Activated naive CD4-positive, alpha-beta T cell treated with anti-CD3 and anti-CD28 coated beads, Interleukin-2, amount 10 ng/mL, durations not matched to agents 7 days and 5 days (primary cell): Measurements from ENCODE around the gene NSD2.

Experiments
- CTCF ChIA-PET: fragments of 350-600 bp; sonication (Branson Sonifier 250); formaldehyde crosslinking; loops from one replicate; lab custom pipeline; 2021; ENCODE audit warnings: antibody characterized with exemption; lab: Charles Lee
- DNase-seq: peaks from one replicate; pipeline ENCODE4 v3.0.0-alpha.2; 2020
- H3K27ac Mint-ChIP-seq: one replicate; pipeline ENCODE4 v1.8.0; 2021; ENCODE audit warnings: mild to moderate bottlenecking, moderate library complexity, mixed read lengths
- H3K27me3 Mint-ChIP-seq: one replicate; pipeline ENCODE4 v1.8.0; 2021; ENCODE audit warnings: mild to moderate bottlenecking, mixed read lengths
- H3K36me3 Mint-ChIP-seq: one replicate; pipeline ENCODE4 v1.8.0; 2021; ENCODE audit warnings: mixed read lengths
- H3K4me1 Mint-ChIP-seq: one replicate; pipeline ENCODE4 v1.8.0; 2021; ENCODE audit warnings: mixed read lengths
- H3K4me3 Mint-ChIP-seq: one replicate; pipeline ENCODE4 v1.8.0; 2021; ENCODE audit warnings: mild to moderate bottlenecking, moderate library complexity, mixed read lengths
- H3K9me3 Mint-ChIP-seq: one replicate; pipeline ENCODE4 v1.8.0; 2021; ENCODE audit warnings: mixed read lengths

The NSD2 gene

DNA sequence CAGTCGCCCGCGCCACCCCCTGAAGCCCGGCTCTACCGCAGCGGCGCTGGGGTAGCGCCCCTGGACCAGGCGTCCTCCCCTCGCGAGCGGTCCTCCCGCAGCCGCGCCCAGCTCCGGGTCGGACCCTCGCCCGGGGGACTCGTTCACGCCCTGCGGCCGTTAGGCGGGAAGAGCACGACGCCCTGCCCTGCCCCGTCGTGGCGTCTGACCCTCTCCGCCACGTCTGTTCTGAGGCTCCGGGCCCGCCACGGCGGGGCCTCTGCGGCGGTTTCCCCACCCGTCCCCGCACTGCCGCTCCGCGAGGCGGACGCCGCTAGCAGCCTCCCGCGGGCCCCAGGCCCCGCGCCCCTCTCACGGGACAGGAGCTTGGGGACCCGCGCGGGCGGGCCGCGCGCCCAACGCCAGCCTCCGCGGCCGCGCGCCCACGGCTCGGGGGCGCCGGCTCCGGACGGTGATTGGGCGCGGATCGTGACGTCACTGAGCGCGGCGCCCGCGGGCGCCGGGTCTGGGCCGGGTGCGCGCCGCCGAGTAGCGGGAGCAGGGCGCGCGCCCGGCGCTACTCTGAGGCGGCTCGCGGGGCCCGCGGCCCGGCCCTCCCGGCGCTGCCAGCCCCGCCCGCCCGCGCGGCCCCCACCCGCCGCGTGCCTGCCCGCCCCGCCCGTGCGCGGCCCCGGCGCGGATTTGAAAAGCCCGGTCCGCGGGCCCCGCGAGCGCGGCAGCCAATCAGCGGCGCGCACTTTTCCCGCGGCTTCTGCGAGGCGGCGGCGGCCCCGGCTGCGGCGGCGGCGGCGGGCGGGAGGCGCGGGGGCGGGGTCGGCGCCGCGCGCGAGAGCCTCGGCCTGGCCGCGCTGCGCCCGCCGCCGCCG lies at the start of gene NSD2:
TSS of gene NSD2 (plus strand) at position 816 of the 866 bp plus-strand sequence. CDS start 29,262 bp downstream, outside the sequence.
- H3K27me3 Mint-ChIP-seq, result peaks cover 11% of the 10 kb centered on the region
- H3K9me3 Mint-ChIP-seq, result no peaks in the 10 kb centered on the region
- H3K36me3 Mint-ChIP-seq, result peaks cover 16% of the 10 kb centered on the region
- H3K4me1 Mint-ChIP-seq, result peaks cover 44% of the 10 kb centered on the region
- peak within 1 kb of the TSS; percentile 97 for H3K4me3 Mint-ChIP-seq
- CTCF ChIA-PET, result interaction anchor here (1.6 kb wide), 1 partner anchor 9 kb away, joined by 3 read pairs; no protein-coding TSS in a partner anchor
- peak; percentile 91 for DNase-seq
- H3K27ac Mint-ChIP-seq, result peak within 1 kb of the TSS; percentile 97

GRCh38 chr4:1821679-1822567 lies 49.3 kb upstream of the NSD2 start:
- no peaks in the 10 kb centered on the region for H3K9me3 Mint-ChIP-seq
- H3K4me3 Mint-ChIP-seq, result no peak overlapping the region
- no peaks in the 10 kb centered on the region for H3K4me1 Mint-ChIP-seq
- H3K27ac Mint-ChIP-seq, result no peak overlapping the region
- no peak for DNase-seq
- H3K27me3 Mint-ChIP-seq, result no peaks in the 10 kb centered on the region
- peaks cover 37% of the 10 kb centered on the region for H3K36me3 Mint-ChIP-seq
- CTCF ChIA-PET, result no interaction called here

- no peak overlapping the region for H3K27ac Mint-ChIP-seq
- no peak for DNase-seq
- H3K4me1 Mint-ChIP-seq, result no peaks in the 10 kb centered on the region
- no peaks in the 10 kb centered on the region for H3K9me3 Mint-ChIP-seq
- peaks cover 35% of the 10 kb centered on the region for H3K36me3 Mint-ChIP-seq
- CTCF ChIA-PET, result interaction anchor here (1.4 kb wide), 1 partner anchor 13 kb away, joined by 3 read pairs; no protein-coding TSS in a partner anchor
- no peak overlapping the region for H3K4me3 Mint-ChIP-seq
- H3K27me3 Mint-ChIP-seq, result no peaks in the 10 kb centered on the region
These were observed 48.3 kb upstream of the NSD2 start for GRCh38 chr4:1822568-1823544.

DNA sequence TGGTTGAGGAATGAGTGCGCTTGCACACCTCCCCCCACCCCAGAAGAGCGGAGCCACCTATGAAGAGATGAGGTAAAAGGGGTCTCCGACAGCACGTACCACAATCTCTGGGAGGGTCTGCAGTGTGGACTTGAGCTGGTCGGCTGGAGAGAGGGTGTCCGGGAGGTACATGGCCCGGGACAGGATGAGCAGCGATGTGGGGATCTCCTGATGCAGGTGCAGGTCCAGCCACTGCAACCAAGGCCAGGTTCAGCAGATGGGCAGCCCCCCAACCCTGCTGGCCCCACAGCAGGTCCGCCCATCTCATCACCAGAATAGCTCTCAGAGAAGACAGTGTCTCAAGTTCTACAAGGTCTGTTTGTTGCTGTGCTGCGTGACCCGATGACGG lies 47.7 kb upstream of the NSD2 start:
- DNase-seq, result no peak
- peaks cover 35% of the 10 kb centered on the region for H3K36me3 Mint-ChIP-seq
- no peaks in the 10 kb centered on the region for H3K27me3 Mint-ChIP-seq
- no peaks in the 10 kb centered on the region for H3K4me1 Mint-ChIP-seq
- CTCF ChIA-PET, result interaction anchor here (1.4 kb wide), 1 partner anchor 13 kb away, joined by 3 read pairs; no protein-coding TSS in a partner anchor
- H3K27ac Mint-ChIP-seq, result no peak overlapping the region
- no peaks in the 10 kb centered on the region for H3K9me3 Mint-ChIP-seq
- no peak overlapping the region for H3K4me3 Mint-ChIP-seq

GRCh38 chr4:1824746-1825145 lies 46.4 kb upstream of the NSD2 start:
- H3K4me1 Mint-ChIP-seq, result no peaks in the 10 kb centered on the region
- H3K9me3 Mint-ChIP-seq, result no peaks in the 10 kb centered on the region
- no peaks in the 10 kb centered on the region for H3K27me3 Mint-ChIP-seq
- no peak overlapping the region for H3K4me3 Mint-ChIP-seq
- no peak for DNase-seq
- no peak overlapping the region for H3K27ac Mint-ChIP-seq
- CTCF ChIA-PET, result no interaction called here
- H3K36me3 Mint-ChIP-seq, result peaks cover 32% of the 10 kb centered on the region

DNA sequence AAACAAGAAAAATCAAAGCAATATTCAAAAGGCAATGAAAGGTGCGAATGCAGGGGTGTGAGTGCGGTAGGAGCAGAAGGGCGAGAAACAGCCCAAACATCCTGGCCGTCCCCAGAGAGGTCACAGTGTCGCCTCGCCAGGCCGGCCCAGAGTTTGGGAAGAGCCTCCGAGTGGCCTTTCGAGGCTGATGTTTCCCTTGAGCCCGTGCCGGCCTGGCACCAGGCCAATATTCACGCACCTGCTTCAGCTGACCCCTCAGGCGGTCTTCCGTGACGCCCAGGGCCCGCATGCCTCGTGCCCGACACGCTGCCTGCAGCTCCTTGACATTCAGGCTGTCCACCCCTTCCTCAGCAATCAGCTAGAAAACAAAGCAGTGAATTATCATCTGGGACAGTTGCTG lies 45.9 kb upstream of the NSD2 start:
- CTCF ChIA-PET, result no interaction called here

DNA sequence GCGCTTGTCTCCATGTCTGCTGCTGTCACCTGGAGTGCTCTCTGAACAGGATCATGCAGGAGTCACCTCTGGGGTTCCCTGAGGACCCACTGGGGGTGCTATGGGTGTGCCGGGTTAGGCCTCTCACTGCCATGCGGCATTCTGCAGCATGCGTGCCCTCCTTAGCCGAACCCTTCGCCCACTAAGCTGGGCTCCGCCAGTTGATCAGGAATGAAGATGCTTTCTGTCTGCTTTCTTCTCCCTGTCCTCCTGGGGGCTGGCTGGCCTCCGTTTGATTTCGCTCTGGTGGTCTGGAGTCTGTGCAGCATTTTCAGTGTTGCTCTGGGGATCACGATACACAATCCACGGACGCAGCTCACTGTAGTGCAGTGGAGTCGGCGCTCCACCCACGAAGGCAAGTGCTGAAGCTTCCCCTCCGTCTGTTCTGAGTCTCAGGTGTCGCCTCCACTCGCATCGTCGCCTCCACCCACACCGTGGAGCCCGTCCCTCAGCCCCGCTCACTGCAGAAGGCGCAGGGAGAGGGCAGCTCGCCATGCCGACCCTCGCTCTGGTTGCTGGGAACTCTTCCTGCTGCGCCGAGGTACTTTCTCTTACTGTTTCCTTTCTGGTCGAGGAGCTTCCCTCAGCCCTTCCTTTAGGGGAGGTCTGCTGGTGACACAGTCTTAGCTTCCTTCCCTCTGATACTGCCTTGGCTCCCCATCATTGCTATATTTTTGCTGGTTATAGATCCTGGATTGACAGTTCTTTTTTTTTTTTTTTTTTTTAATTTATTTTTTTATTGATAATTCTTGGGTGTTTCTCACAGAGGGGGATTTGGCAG lies 44.5 kb upstream of the NSD2 start:
- Mint-ChIP-seq H3K9me3 (no peaks in the 10 kb centered on the region), H3K36me3 (peaks cover 38% of the 10 kb centered on the region), H3K4me1 (no peaks in the 10 kb centered on the region), H3K4me3 (no peak overlapping the region), H3K27me3 (no peaks in the 10 kb centered on the region), H3K27ac (no peak overlapping the region)
- DNase-seq, result no peak
- CTCF ChIA-PET, result interaction anchor here (1.3 kb wide), 1 partner anchor 16 kb away, joined by 3 read pairs; no protein-coding TSS in a partner anchor

More for the DNA sequence above, 45.9 kb upstream of the NSD2 start:
- H3K4me3 Mint-ChIP-seq, result no peak overlapping the region
- no peak overlapping the region for H3K27ac Mint-ChIP-seq
- no peak for DNase-seq
- peaks cover 33% of the 10 kb centered on the region for H3K36me3 Mint-ChIP-seq
- H3K27me3 Mint-ChIP-seq, result no peaks in the 10 kb centered on the region
- H3K9me3 Mint-ChIP-seq, result no peaks in the 10 kb centered on the region
- H3K4me1 Mint-ChIP-seq, result no peaks in the 10 kb centered on the region

GRCh38 chr4:1830234-1830633 lies 41.0 kb upstream of the NSD2 start:
- Mint-ChIP-seq H3K27ac (no peak overlapping the region), H3K9me3 (no peaks in the 10 kb centered on the region), H3K36me3 (peaks cover 38% of the 10 kb centered on the region), H3K4me3 (no peak overlapping the region), H3K27me3 (no peaks in the 10 kb centered on the region), H3K4me1 (no peaks in the 10 kb centered on the region)
- CTCF ChIA-PET, result no interaction called here
- no peak for DNase-seq

DNA sequence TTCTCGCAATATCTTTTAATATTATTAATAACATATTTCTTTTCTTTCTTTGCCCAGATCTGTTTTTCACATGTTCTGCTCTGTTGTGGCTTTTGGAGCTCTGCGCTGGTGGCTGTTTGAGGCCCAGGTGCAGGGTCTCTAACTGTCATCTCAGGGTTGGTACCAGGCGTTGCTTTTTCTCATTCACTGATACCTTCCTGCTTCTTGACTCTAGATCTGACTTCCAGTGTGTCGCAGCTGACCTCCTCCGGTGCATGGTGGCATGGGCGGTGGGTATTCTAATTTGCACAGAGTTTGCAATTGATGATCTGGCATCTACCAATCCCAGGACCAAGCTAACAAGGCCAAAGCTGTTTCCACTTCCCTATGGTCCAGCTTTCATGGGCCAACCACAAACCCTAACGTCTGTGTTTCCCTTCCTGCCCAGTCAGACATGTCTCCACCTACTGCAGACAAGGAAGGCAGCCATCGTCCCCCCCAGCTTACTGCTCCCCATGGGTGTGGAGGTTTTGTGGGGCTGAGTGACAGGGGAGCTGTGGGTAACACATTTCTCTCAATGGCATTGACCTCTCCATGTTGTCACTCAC lies 40.5 kb upstream of the NSD2 start:
- CTCF ChIA-PET, result no interaction called here
- no peaks in the 10 kb centered on the region for H3K4me1 Mint-ChIP-seq
- peak overlapping the region; percentile 42 for H3K27ac Mint-ChIP-seq
- no peaks in the 10 kb centered on the region for H3K9me3 Mint-ChIP-seq
- no peak overlapping the region for H3K4me3 Mint-ChIP-seq
- peaks cover 42% of the 10 kb centered on the region for H3K36me3 Mint-ChIP-seq
- no peaks in the 10 kb centered on the region for H3K27me3 Mint-ChIP-seq
- no peak for DNase-seq

DNA sequence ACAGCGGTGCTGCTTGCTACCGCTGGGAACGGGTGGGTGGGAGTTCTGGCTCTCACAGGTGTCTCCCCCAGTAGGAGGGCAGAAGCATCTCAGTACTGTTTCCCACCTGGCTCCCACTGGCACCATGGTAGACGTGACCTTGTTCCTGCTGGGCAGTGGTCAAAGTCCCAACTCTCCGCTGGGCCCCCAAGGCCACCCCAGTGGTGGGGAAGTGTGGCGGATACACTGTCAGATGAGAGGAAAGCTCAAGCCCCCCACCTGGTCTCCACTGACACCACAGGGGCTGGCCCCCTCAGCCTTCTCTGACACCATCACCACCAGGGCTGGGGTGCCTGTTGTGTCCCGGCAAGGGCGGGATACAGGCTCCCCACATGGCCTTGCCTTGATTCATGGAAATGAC lies 39.9 kb upstream of the NSD2 start:
- peaks cover 42% of the 10 kb centered on the region for H3K36me3 Mint-ChIP-seq
- no peak overlapping the region for H3K4me3 Mint-ChIP-seq
- H3K27me3 Mint-ChIP-seq, result no peaks in the 10 kb centered on the region
- no peaks in the 10 kb centered on the region for H3K9me3 Mint-ChIP-seq
- no peak for DNase-seq
- H3K4me1 Mint-ChIP-seq, result no peaks in the 10 kb centered on the region
- CTCF ChIA-PET, result no interaction called here
- no peak overlapping the region for H3K27ac Mint-ChIP-seq

DNA sequence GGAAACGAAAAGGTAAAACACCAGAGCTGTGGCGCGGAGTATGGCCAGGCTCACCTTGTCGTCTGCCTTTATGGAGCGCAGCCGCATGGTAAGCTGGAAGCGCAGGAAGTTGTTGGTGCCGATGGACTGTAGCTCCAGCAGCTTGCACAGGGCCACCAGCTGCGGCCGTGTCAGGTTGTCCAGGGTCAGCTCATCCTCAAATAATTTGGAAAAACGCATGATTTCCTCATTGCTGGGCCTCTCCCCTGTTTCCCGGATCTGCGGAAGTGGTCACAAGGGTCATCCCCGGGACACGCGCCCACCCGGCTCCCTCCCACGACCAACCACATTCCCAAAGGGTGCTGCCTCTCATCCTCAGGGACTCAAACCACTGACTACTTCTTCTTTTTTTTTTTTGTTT lies 38.5 kb upstream of the NSD2 start:
- Mint-ChIP-seq H3K4me3 (no peak overlapping the region), H3K4me1 (no peaks in the 10 kb centered on the region), H3K27me3 (no peaks in the 10 kb centered on the region), H3K36me3 (peaks cover 37% of the 10 kb centered on the region), H3K9me3 (no peaks in the 10 kb centered on the region), H3K27ac (no peak overlapping the region)
- CTCF ChIA-PET, result interaction anchor here (1.6 kb wide), 2 partner anchors 22 to 67 kb away, joined by 3 to 6 read pairs; no protein-coding TSS in a partner anchor
- no peak for DNase-seq

GRCh38 chr4:1833307-1834046 lies 37.7 kb upstream of the NSD2 start:
- DNase-seq, result no peak
- Mint-ChIP-seq H3K36me3 (peaks cover 38% of the 10 kb centered on the region), H3K9me3 (no peaks in the 10 kb centered on the region), H3K4me3 (no peak overlapping the region), H3K27ac (no peak overlapping the region), H3K27me3 (no peaks in the 10 kb centered on the region), H3K4me1 (no peaks in the 10 kb centered on the region)
- CTCF ChIA-PET, result interaction anchor here (1.6 kb wide), 2 partner anchors 23 to 66 kb away, joined by 3 to 6 read pairs; no protein-coding TSS in a partner anchor
